GM18870 (cell line): ENCODE measurements around the gene KRT3.
"Not testable (repeated sequence)": the region's sequence is repeated elsewhere in the genome, so short reads cannot be mapped to it uniquely, and the experiment has no call there.

ENCODE experiments used
- ATAC-seq: cut with Tn5 transposase; IDR thresholded peaks from one replicate; pipeline ENCODE4 v1.9.1; 2021; ENCODE audit warnings: moderate library complexity; ENCODE audit not compliant: unreplicated experiment

Gene KRT3

DNA sequence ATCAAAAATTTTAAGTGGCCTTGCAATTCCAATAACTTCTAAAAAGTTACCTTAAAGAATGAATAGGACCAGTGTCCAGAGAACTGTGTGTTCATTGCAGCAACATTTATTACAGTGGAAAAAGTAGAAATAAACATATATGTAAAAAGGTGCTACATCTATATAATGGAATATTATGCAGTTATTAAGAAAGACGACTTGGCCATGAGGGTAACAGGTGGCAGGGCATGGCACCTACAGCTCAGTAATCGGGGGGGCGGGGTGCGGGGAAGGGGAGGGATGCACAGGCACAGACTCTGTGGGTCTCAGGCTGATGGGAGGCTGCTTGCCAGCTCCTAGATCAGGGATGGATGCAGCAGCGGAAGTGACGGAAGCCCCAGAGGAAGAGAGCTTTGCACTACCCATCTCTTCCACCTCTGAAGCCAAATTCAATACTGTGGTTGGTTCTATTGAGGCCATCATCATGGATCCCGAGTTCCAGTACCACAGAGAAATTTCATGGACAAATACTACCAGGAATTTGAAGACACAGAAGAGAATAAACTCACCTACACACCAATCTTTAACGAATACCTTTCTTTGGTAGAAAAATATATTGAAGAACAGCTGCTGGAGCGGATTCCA is 32.8 kb downstream of the KRT3 start:
- ATAC-seq, result no peak

GRCh38 chr12:52761802-52762201 is 34.1 kb downstream of the KRT3 start:
- ATAC-seq, result no peak

GRCh38 chr12:52761218-52761617 is 34.7 kb downstream of the KRT3 start:
- ATAC-seq, result not testable (repeated sequence)

GRCh38 chr12:52760623-52761022 is 35.3 kb downstream of the KRT3 start:
- no peak for ATAC-seq

DNA sequence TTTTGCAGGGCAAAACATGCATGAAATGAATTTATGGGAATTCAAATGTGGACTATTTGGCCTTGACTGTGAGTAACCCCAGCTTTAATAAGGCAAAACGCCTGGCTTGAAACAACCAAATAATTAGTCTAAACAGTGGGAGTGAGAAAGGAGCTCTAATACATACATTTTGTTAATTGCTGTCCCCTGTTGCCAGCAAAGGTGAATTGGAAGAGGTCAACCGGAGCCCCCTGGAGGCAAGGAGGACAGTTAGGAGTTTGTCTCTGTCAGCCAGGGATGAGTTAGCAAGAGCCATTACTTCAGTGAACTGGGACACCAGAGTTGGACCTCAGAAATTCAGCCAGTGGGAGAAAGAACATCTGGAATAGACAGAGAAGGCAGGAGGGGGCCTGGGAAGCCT is 36.2 kb downstream of the KRT3 start:
- no peak for ATAC-seq

GRCh38 chr12:52759218-52759617 is 36.7 kb downstream of the KRT3 start:
- ATAC-seq, result no peak

DNA sequence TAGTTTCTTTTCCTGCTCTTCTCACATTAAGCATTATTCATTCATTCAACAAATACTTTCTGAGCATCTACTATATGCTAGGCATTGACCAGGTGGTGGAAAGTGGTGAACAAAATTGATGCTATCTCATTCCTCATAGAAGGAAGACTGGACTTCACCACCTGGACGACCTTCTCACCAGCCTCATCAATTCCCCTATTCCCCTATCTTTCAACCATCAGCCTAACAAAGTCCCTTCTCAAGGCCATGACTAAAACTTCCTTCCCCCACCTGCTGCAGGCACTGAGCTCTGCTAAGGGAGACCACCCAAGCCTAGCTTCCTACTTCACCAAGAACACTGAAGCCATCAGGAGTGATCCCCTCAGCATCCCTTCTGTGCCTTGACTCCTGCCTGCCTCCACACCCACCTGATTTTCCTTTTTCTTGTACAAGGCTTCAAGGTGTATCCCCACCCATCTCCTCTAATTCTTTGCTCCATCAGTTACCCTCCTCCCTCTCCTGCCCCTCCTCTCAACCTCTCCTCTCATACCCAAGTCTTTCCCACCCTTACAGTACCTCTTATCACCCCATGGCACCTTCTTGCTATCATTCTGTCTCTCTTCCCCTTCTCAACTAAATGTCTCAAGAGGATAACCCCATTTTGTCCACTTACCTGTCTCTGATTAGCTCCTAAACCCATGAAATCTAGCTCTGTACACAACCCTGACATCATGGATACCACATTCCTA is 38.3 kb downstream of the KRT3 start:
- no peak for ATAC-seq

DNA sequence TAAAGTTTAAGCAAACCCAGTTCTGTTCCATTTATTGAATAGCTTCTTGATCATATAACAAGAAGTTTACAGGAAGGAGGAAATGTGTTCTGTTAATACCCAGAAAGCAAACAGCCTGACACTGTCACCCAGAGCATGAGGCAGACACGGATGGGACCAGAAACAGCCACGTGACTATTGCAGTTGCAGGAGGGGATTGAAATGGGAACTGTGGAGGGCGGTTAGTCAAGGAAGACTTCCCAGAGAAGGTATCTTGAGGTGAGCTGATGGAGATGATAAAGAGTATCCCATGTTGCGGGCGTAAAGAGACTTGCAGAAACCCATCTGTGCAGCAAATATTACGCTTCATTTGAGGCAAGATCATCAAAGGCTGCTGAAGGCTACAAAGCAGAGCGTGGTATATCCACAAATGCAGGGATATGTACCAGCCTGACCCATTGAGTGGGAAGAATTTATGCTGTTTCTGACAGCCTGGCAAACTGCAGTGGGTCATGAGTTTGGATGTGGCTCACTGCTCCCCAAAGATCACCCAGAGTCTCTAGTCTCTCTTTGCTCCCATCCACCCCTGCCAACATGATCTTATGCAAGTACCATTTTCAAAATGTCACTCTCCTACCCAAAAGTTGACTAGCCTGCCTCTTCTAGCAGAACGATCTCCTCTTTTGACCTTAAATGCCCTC is 39.5 kb downstream of the KRT3 start:
- no peak for ATAC-seq

DNA sequence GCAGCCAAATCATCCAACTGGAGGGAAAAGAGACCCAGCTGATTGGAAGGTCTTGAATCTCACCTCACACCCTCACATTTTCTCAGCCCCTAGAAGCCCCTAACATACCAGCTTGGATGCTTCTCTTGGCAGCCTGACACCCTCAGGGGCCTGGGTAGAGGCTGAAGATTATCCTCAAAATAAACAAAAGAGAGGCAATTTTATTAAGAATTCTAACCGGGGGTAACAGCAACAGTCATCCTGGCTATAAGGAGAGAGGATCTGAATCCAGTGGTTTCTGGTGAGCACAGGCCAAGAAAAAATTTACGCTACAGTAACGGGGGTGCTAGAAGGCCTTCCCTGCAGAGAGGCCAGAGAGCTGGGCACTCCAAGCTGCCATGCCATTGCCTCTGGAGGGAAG is 40.4 kb downstream of the KRT3 start:
- ATAC-seq, result no peak

GRCh38 chr12:52754135-52754534 is 41.8 kb downstream of the KRT3 start:
- no peak for ATAC-seq

DNA sequence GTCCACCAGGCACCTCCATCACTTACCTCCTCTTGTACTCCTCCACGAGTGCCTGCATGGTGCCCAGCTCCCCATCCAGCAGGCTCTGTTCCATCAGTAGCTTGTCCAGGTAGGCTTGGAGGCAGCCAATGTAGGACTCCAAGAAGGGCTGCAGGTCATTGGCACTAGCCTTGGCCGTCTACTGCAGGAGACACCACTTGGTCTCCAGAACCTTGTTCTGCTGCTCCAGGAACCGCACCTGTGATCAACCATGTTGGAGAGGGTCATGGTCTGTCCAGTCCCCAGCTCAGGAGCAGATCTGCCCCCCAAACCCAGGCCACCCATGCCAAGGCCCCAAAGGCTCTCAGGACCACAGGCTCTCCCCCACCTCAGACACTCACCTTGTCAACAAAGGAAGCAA is 42.6 kb downstream of the KRT3 start:
- no peak for ATAC-seq

- no peak for ATAC-seq
Observed at GRCh38 chr12:52752516-52752915, 43.4 kb downstream of the KRT3 start.

DNA sequence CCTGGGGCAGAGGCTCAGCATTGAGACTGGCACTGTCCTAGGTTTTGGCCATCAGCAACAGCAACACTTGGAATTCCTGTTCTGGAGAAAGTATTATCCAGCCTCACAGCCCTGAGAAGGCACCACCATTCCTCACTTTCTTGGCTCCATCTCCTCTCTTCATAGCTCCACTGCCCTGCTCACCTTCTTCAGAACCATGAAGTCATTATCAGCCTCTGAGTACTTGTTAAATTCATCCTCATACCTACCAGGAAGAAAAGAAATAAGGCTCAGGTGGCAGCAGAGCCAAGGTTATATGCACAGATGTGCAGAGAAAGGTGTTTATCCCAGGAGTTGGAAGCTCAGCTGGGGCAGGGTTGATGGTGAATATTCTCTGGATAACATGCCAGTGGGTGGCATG is 44.1 kb downstream of the KRT3 start:
- ATAC-seq, result no peak

- not testable (repeated sequence) for ATAC-seq
Observed at GRCh38 chr12:52750532-52750931, 45.4 kb downstream of the KRT3 start.

GRCh38 chr12:52749827-52750226 is 46.1 kb downstream of the KRT3 start:
- ATAC-seq, result no peak

GRCh38 chr12:52748578-52748977 is 47.3 kb downstream of the KRT3 start:
- ATAC-seq, result no peak

- no peak for ATAC-seq
Observed at GRCh38 chr12:52745554-52745953, 50.4 kb downstream of the KRT3 start.

GRCh38 chr12:52744493-52745156 is 51.3 kb downstream of the KRT3 start:
- no peak for ATAC-seq

- ATAC-seq, result no peak
Observed at GRCh38 chr12:52742822-52743457, 53.0 kb downstream of the KRT3 start.

GRCh38 chr12:52742196-52742580 is 53.7 kb downstream of the KRT3 start:
- no peak for ATAC-seq
